Pancreas (tissue), 10 donors: Measurements from ENCODE around the gene TWIST2. TPM values are rescaled to one million over a fixed set of nuclear protein-coding genes. Genes with fewer than 3 reads are reported as not detected.

Experiments used
- ATAC-seq, 4 donors: fragments of 200-7000 bp; cut with Tn5 transposase; one replicate each; pipeline versions ENCODE4 v1.8.0 to v1.9.1; 2020; ENCODE audit warnings: mild to moderate bottlenecking in 4 of 4, moderate library complexity in 4 of 4
- DNase-seq, 6 donors: peaks; one replicate each; pipeline ENCODE4 v3.0.0-alpha.2; 2020
- FAIRE-seq: peaks from 2 replicates; lab custom pipeline; 2012; peaks lifted over from hg19 to GRCh38; lab: Jason Lieb, UNC
- H3K27ac ChIP-seq, 4 donors: fragments of 200-600 bp; sonication (generic); 1 replicate in 3 of 4; 2 replicates in 1 of 4; pipeline versions ENCODE4 v1.5.0 to v1.8.0; 2020
- H3K27me3 ChIP-seq, 4 donors: fragments of 200-600 bp; one replicate each; pipeline ENCODE4 v1.8.0; 2021
- H3K36me3 ChIP-seq, 3 donors: fragments of 200-600 bp; sonication (generic) in 1 of 3; one replicate each; pipeline versions ENCODE4 v1.5.0 to v1.8.0; 2020 to 2021
- H3K4me1 ChIP-seq, 3 donors: fragments of 200-600 bp; one replicate each; pipeline ENCODE4 v1.8.0; 2021
- H3K4me3 ChIP-seq, 4 donors: fragments of 200-600 bp; sonication (generic) in 2 of 4; one replicate each; pipeline versions ENCODE4 v1.5.0 to v1.8.0; 2020 to 2021
- H3K9me3 ChIP-seq, 4 donors: fragments of 200-600 bp; one replicate each; pipeline ENCODE4 v1.8.0; 2021
- WGBS, 2 donors: extraction: QIAGEN DNeasy Blood & Tissue Kit; methylation state at CpG; one replicate each; pipeline ENCODE4 v1.1.7; 2013; 5-methylcytosine and 5-hydroxymethylcytosine counted together
- intact Hi-C, 3 donors: fragments of 100-400 bp; cut with DNase I; formaldehyde crosslinking; loops; one replicate each; pipeline versions ENCODE4 v1.11.1 to v1.14.2; 2022
- polyA plus RNA-seq, 2 donors: library from polyadenylated mRNA; stranded (reverse); fragments of 200-250 nt; gene quantifications; one replicate each; pipeline ENCODE4 v1.2.3, GENCODE V29; 2013
- total RNA-seq, 6 donors: library from RNA; stranded (reverse); fragmentation: NEBNext Ultra II Directional in 4 of 6; extraction: Animal tissue kit (Norgen Biotek cat#: 25700) in 4 of 6; gene quantifications; one replicate each; pipeline versions ENCODE4 v1.2.1 to v1.2.4, GENCODE V29; 2021 to 2023
- TF ChIP-seq, protein P1 (sequence below), 4 donors: fragments of 200-600 bp; sonication (generic) in 3 of 4; IDR thresholded peaks; one replicate each; pipeline versions ENCODE4 v1.5.0 to v1.8.0; 2021; ENCODE audit warnings: antibody characterized with exemption in 4 of 4
- donor health status: healthy with polysubstance abuse.
- donor health status: DM: no; HTN: no; CAD: no; lungs with moderate emphysema.
- donor health status: DM: no; HTN: no; CAD: no.
- donor health status: control.
- donor health status: control.
- donor health status: Bipolar disorder and iron deficiency.
- donor health status: DM: yes; HTN: yes; CAD: no.
- donor health status: DM: no; HTN: no; CAD: no.
- donor health status: DM: no; HTN: no; CAD: no.
- donor health status: DM: yes; HTN: yes; CAD: no.

TWIST2 gene
- total and polyA plus RNA-seq, 8 donors: 0.31 to 3.0 (median 1.1) TPM

DNA sequence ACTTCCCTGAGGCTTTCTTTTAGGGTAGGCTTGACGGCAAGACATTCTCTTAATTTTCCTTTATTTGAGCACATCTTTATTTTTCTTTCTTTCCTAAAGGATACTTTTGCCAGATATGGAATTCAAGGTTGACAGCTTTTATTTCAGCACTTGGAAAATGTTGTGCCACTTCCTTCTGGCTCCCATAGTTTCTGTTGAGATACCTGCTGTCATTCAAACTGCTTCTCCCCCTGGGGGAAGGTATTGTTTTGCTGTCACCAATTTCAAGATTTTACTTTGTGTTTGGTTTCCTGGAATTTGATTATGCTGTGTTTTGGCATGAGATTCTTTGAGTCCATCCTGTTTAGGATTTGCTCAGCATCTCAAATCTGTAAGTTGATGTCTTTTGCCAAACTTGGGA is 39.1 kb upstream of the TWIST2 start:
- ATAC-seq (no peak), FAIRE-seq (no peak), DNase-seq (no peak)
- Histone ChIP-seq H3K36me3 (no peaks in the 10 kb centered on the region), H3K4me1 (no peaks in the 10 kb centered on the region), H3K27ac (no peak overlapping the region), H3K4me3 (no peak overlapping the region), H3K27me3 (peaks cover 0 to 3% (median 0%) of the 10 kb centered on the region in 4 donors), H3K9me3 (no peaks in the 10 kb centered on the region)
- TF ChIP-seq, protein P1, sequence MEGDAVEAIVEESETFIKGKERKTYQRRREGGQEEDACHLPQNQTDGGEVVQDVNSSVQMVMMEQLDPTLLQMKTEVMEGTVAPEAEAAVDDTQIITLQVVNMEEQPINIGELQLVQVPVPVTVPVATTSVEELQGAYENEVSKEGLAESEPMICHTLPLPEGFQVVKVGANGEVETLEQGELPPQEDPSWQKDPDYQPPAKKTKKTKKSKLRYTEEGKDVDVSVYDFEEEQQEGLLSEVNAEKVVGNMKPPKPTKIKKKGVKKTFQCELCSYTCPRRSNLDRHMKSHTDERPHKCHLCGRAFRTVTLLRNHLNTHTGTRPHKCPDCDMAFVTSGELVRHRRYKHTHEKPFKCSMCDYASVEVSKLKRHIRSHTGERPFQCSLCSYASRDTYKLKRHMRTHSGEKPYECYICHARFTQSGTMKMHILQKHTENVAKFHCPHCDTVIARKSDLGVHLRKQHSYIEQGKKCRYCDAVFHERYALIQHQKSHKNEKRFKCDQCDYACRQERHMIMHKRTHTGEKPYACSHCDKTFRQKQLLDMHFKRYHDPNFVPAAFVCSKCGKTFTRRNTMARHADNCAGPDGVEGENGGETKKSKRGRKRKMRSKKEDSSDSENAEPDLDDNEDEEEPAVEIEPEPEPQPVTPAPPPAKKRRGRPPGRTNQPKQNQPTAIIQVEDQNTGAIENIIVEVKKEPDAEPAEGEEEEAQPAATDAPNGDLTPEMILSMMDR (IDR thresholded peaks at IDR 0.05): no peak
- intact Hi-C loops: no loop called here
- WGBS, 2 donors: 75 to 81% methylated on average over 1 of the region's 1 CpG

DNA sequence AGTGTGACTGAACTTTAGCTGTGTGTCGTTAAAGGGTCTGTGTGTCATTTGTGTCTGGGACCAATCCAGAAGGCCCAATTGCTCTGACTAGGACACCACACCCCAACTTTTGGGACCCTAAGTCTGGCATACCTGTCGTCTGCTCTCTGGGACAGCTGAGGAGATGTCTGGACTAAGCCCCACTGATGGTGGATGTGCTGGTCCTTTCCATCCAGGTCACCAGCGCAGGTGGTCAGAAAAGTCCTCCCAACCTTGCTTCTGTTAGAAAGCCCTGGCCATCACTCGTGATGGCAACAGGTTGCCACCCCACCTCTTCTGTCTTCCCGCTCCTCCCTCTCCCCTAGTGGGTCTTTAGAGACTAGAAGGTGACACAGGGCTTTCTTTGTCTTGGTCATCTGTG is 37.6 kb upstream of the TWIST2 start:
- DNase-seq (no peak), ATAC-seq (no peak), FAIRE-seq (no peak)
- no peaks in the 10 kb centered on the region for H3K4me1 ChIP-seq
- H3K4me3 ChIP-seq: no peak overlapping the region
- TF ChIP-seq, protein P1 (IDR thresholded peaks at IDR 0.05): no peak
- H3K27ac ChIP-seq: no peak overlapping the region
- WGBS, 2 donors: 64 to 71% methylated on average over 5 of the region's 5 CpGs
- H3K9me3 ChIP-seq: no peaks in the 10 kb centered on the region
- intact Hi-C loops: no loop called here
- no peaks in the 10 kb centered on the region for H3K36me3 ChIP-seq
- peaks cover 0 to 3% (median 2%) of the 10 kb centered on the region in 4 donors for H3K27me3 ChIP-seq

DNA sequence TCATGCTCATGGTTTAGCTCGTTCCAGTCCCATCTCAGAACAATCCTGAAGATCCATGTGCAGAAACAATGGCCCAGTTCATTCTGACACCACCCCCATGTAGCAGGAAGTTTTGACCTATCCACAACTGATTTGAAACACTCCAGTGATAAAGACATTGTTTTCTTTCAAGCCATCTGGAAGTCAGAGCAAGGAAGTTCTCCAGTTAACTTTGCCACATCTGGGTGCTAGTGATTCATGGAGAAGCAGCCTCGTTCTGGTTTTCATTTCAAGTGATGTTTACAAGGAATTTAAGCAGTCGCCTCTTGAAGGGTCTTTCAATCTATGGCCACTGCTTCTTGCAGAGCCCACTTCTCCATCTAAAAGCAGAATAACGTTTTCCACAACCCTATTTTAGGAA is 36.6 kb upstream of the TWIST2 start:
- Histone ChIP-seq H3K27me3 (peaks cover 0 to 3% (median 2%) of the 10 kb centered on the region in 4 donors), H3K36me3 (no peaks in the 10 kb centered on the region), H3K27ac (no peak overlapping the region), H3K4me3 (no peak overlapping the region), H3K4me1 (no peaks in the 10 kb centered on the region), H3K9me3 (no peaks in the 10 kb centered on the region)
- TF ChIP-seq, protein P1 (IDR thresholded peaks at IDR 0.05): no peak
- ATAC-seq: no peak
- WGBS, 2 donors: 35 to 49% methylated on average over 4 of the region's 4 CpGs
- DNase-seq: no peak
- intact Hi-C loops: no loop called here
- FAIRE-seq: no peak

DNA sequence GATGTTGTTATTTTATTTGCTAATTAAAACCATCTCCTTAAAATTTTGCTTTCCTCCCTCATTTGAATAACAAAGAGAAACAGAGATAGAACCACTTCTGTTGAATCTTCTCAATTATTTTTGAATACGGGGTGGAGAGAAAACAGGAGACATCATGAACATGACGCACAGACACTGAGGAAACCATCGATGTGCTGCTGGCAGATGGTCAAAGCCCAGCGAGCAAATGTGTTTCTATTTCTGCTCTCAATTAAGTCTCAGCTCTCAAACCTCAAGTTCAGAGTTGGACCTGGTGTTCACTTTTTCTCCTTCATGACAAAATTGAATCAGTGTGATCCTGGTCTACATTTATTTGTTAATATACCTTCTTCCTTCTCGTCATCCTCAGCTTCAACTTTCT is 36.1 kb upstream of the TWIST2 start:
- no peaks in the 10 kb centered on the region for H3K4me1 ChIP-seq
- TF ChIP-seq, protein P1 (IDR thresholded peaks at IDR 0.05): no peak
- no peak for FAIRE-seq
- no peak overlapping the region for H3K4me3 ChIP-seq
- 60 to 81% methylated on average over 5 of the region's 5 CpGs for WGBS, 2 donors
- H3K27ac ChIP-seq: no peak overlapping the region
- no peak for DNase-seq
- H3K9me3 ChIP-seq: no peaks in the 10 kb centered on the region
- ATAC-seq: no peak
- peaks cover 0 to 3% (median 2%) of the 10 kb centered on the region in 4 donors for H3K27me3 ChIP-seq
- intact Hi-C loops: no loop called here
- H3K36me3 ChIP-seq: no peaks in the 10 kb centered on the region

DNA sequence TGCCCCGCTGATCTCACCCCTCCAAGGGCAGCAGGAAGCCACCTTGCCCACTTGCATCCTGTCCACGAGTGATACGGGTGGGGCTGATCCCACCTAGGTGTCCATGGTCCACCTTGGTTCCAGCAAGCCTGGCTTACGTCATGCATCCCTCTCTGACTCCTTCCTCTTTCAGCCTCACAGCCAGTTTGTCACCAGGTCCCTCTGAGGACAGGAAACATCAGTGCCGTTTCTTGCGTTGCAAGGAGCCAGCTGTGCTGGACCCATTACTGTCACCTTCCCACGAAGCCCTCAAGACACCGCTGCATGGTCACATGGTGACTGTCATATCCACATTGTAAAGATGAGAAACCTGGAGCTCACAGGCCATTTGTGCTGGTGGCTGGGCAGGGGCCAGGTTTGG is 34.8 kb upstream of the TWIST2 start:
- H3K36me3 ChIP-seq: no peaks in the 10 kb centered on the region
- no peaks in the 10 kb centered on the region for H3K4me1 ChIP-seq
- H3K27me3 ChIP-seq: peaks cover 0 to 3% (median 2%) of the 10 kb centered on the region in 4 donors
- intact Hi-C loops: no loop called here
- FAIRE-seq: no peak
- no peak overlapping the region for H3K4me3 ChIP-seq
- no peak for DNase-seq
- 67 to 80% methylated on average over 8 of the region's 8 CpGs for WGBS, 2 donors
- no peak for ATAC-seq
- no peaks in the 10 kb centered on the region for H3K9me3 ChIP-seq
- no peak overlapping the region for H3K27ac ChIP-seq
- TF ChIP-seq, protein P1 (IDR thresholded peaks at IDR 0.05): no peak
